DOHH2 (cell line): ENCODE results near the gene TRIM14.

Experiments used
- H3F3A ChIP-seq: fragments of 200-600 bp; sonication (generic), shearing (Covaris generic); 2 replicates; pipeline ENCODE4 v1.6.0; 2016; ENCODE audit warnings: antibody characterized with exemption, mild to moderate bottlenecking; ENCODE audit not compliant: control insufficient read depth, insufficient read depth
- H3K27ac ChIP-seq: fragments of 200-600 bp; sonication (generic); 2 replicates; pipeline ENCODE4 v1.5.1; 2014; ENCODE audit warnings: low read depth, mild to moderate bottlenecking, low read length, moderate library complexity
- H3K27me3 ChIP-seq: fragments of 200-600 bp; sonication (generic); 2 replicates; pipeline ENCODE4 v1.6.1; 2014; ENCODE audit warnings: mild to moderate bottlenecking, low read length, mixed read lengths; ENCODE audit not compliant: control insufficient read depth
- H3K36me3 ChIP-seq: fragments of 200-600 bp; sonication (generic); 2 replicates; pipeline ENCODE4 v1.6.1; 2014; ENCODE audit warnings: mild to moderate bottlenecking, low read length, moderate library complexity, mixed read lengths; ENCODE audit not compliant: control insufficient read depth
- H3K4me1 ChIP-seq: fragments of 200-600 bp; sonication (generic); 2 replicates; pipeline ENCODE4 v1.6.1; 2014; ENCODE audit warnings: mild to moderate bottlenecking, low read length, mixed read lengths; ENCODE audit not compliant: control insufficient read depth
- H3K4me2 ChIP-seq: fragments of 200-600 bp; sonication (generic); 2 replicates; pipeline ENCODE4 v1.6.0; 2014; ENCODE audit warnings: mild to moderate bottlenecking, low read length, moderate library complexity
- H3K4me3 ChIP-seq: fragments of 200-600 bp; sonication (generic); 2 replicates; pipeline ENCODE4 v1.5.1; 2014; ENCODE audit warnings: mild to moderate bottlenecking, low read length, mixed read lengths
- H3K79me2 ChIP-seq: fragments of 200-600 bp; sonication (generic); 2 replicates; pipeline ENCODE4 v1.6.1; 2014; ENCODE audit warnings: mild to moderate bottlenecking, low read length, mixed read lengths; ENCODE audit not compliant: control insufficient read depth
- H3K9me2 ChIP-seq: fragments of 200-600 bp; sonication (generic); replicated peaks from 2 replicates; pipeline ENCODE4 v1.6.1; 2014; ENCODE audit warnings: mild to moderate bottlenecking, low read length, mixed read lengths; ENCODE audit not compliant: control insufficient read depth
- H3K9me3 ChIP-seq: fragments of 200-600 bp; sonication (generic); 2 replicates; pipeline ENCODE4 v1.6.1; 2014; ENCODE audit warnings: antibody characterized with exemption, low read length, mixed read lengths; ENCODE audit not compliant: control insufficient read depth, insufficient read depth
- H4K20me1 ChIP-seq: fragments of 200-600 bp; sonication (generic); 2 replicates; pipeline ENCODE4 v1.6.0; 2014; ENCODE audit warnings: low read depth, mild to moderate bottlenecking, antibody characterized with exemption, low read length, moderate library complexity; ENCODE audit not compliant: control insufficient read depth, insufficient read depth
- CTCF ChIP-seq: fragments of 200-600 bp; sonication (generic); IDR thresholded peaks from one replicate; pipeline ENCODE4 v1.5.1; 2014; ENCODE audit warnings: antibody characterized with exemption, mild to moderate bottlenecking, low read depth, low read length; ENCODE audit not compliant: poor library complexity, severe bottlenecking
- EZH2phosphoT487 ChIP-seq: fragments of 200-600 bp; sonication (generic); IDR thresholded peaks from 2 replicates; pipeline ENCODE4 v1.6.1; 2017; ENCODE audit warnings: borderline replicate concordance, mild to moderate bottlenecking, antibody characterized with exemption, low read length, moderate library complexity, mixed read lengths

The TRIM14 gene

GRCh38 chr9:98134702-98135557 lies 15.9 kb upstream of the TRIM14 start:
- Histone ChIP-seq H3F3A (no peaks in the 10 kb centered on the region), H3K4me2 (no peak overlapping the region)
- TF ChIP-seq CTCF = no peak
- TF ChIP-seq EZH2phosphoT487 = no peak

GRCh38 chr9:98132806-98133631 lies 14.0 kb upstream of the TRIM14 start:
- H3K27ac ChIP-seq = no peak overlapping the region
- no peaks in the 10 kb centered on the region for H3K9me3 ChIP-seq
- TF ChIP-seq CTCF = no peak
- no peak for TF ChIP-seq EZH2phosphoT487
- no peaks in the 10 kb centered on the region for H3F3A ChIP-seq
- peaks cover 25% of the 10 kb centered on the region for H3K4me1 ChIP-seq
- H3K79me2 ChIP-seq = no peaks in the 10 kb centered on the region
- no peaks in the 10 kb centered on the region for H3K9me2 ChIP-seq
- H3K36me3 ChIP-seq = no peaks in the 10 kb centered on the region
- H3K27me3 ChIP-seq = peaks cover 3% of the 10 kb centered on the region; the same call in 1 of the 2 replicates
- H4K20me1 ChIP-seq = no peaks in the 10 kb centered on the region
- no peak overlapping the region for H3K4me3 ChIP-seq
- no peak overlapping the region for H3K4me2 ChIP-seq

More at GRCh38 chr9:98134702-98135557, 15.9 kb upstream of the TRIM14 start:
- H3K9me2 ChIP-seq = no peaks in the 10 kb centered on the region
- peaks cover 7% of the 10 kb centered on the region; the same call in 1 of the 2 replicates for H3K4me1 ChIP-seq
- no peaks in the 10 kb centered on the region for H4K20me1 ChIP-seq
- H3K9me3 ChIP-seq = no peaks in the 10 kb centered on the region
- peaks cover 3% of the 10 kb centered on the region; the same call in 1 of the 2 replicates for H3K27me3 ChIP-seq
- no peaks in the 10 kb centered on the region for H3K79me2 ChIP-seq
- no peak overlapping the region for H3K4me3 ChIP-seq
- no peaks in the 10 kb centered on the region for H3K36me3 ChIP-seq
- no peak overlapping the region for H3K27ac ChIP-seq

GRCh38 chr9:98132158-98132557 lies 13.1 kb upstream of the TRIM14 start:
- Histone ChIP-seq H3K9me2 (no peaks in the 10 kb centered on the region), H4K20me1 (no peaks in the 10 kb centered on the region), H3K79me2 (no peaks in the 10 kb centered on the region), H3F3A (no peaks in the 10 kb centered on the region), H3K9me3 (no peaks in the 10 kb centered on the region), H3K27me3 (no peaks in the 10 kb centered on the region; the same call in 1 of the 2 replicates), H3K4me1 (peaks cover 25% of the 10 kb centered on the region), H3K4me3 (no peak overlapping the region), H3K27ac (no peak overlapping the region), H3K36me3 (no peaks in the 10 kb centered on the region), H3K4me2 (no peak overlapping the region)
- no peak for TF ChIP-seq EZH2phosphoT487
- TF ChIP-seq CTCF = no peak
